Stimulated activated CD4-positive, alpha-beta T cell treated with anti-CD3 and anti-CD28 coated beads, TNF-alpha, amount 100 ng/mL, for 4 hours (primary cell): Measurements from ENCODE around the gene ACAD11.
"Not testable (repeated sequence)": the region's sequence is repeated elsewhere in the genome, so short reads cannot be mapped to it uniquely, and the experiment has no call there.

Experiments
- DNase-seq, 3 experiments: peaks; one replicate each; pipeline ENCODE4 v3.0.0-alpha.2; 2020; ENCODE audit warnings: low read depth in 3 of 3

The ACAD11 gene

GRCh38 chr3:132598181-132598580 is 61.4 kb downstream of the ACAD11 start:
- DNase-seq, result no peak

- DNase-seq, result no peak
Observed at GRCh38 chr3:132597660-132598059, 61.9 kb downstream of the ACAD11 start.

GRCh38 chr3:132596816-132597433 is 62.7 kb downstream of the ACAD11 start, which contains the start of gene ACKR4:
ACKR4 (plus strand) TSS chr3:132597270; CDS start chr3:132600398, 3,128 bp downstream.
- DNase-seq, result no peak

- no peak for DNase-seq
Observed at GRCh38 chr3:132596326-132596725, 63.3 kb downstream of the ACAD11 start.

GRCh38 chr3:132595014-132595413 is 64.6 kb downstream of the ACAD11 start:
- no peak for DNase-seq

GRCh38 chr3:132594498-132594897 is 65.1 kb downstream of the ACAD11 start:
- DNase-seq, result no peak

- no peak for DNase-seq
Observed at GRCh38 chr3:132593947-132594323, 65.7 kb downstream of the ACAD11 start.

GRCh38 chr3:132593241-132593946 is 66.2 kb downstream of the ACAD11 start:
- no peak for DNase-seq

- DNase-seq, result no peak
Observed at GRCh38 chr3:132592216-132592615, 67.4 kb downstream of the ACAD11 start.

GRCh38 chr3:132587401-132587800 is 72.2 kb downstream of the ACAD11 start:
- DNase-seq, result no peak

- no peak for DNase-seq
Observed at GRCh38 chr3:132573797-132574211, 85.8 kb downstream of the ACAD11 start.

- no peak for DNase-seq
Observed at GRCh38 chr3:132570016-132570415, 89.6 kb downstream of the ACAD11 start.

- DNase-seq, result no peak
Observed at GRCh38 chr3:132569580-132569979, 90.0 kb downstream of the ACAD11 start.

- no peak for DNase-seq
Observed at GRCh38 chr3:132569153-132569552, 90.5 kb downstream of the ACAD11 start.

GRCh38 chr3:132568422-132568821 is 91.2 kb downstream of the ACAD11 start:
- DNase-seq, result no peak

GRCh38 chr3:132564070-132564465 is 95.5 kb downstream of the ACAD11 start:
- no peak for DNase-seq

- DNase-seq, result no peak
Observed at GRCh38 chr3:132563420-132564069, 96.1 kb downstream of the ACAD11 start.

- DNase-seq, result no peak
Observed at GRCh38 chr3:132561003-132561402, 98.6 kb downstream of the ACAD11 start.

GRCh38 chr3:132556508-132557159 is 103.0 kb downstream of the ACAD11 start:
- no peak for DNase-seq

- not testable (repeated sequence) for DNase-seq
Observed at GRCh38 chr3:132556036-132556386, 103.6 kb downstream of the ACAD11 start.

- no peak for DNase-seq
Observed at GRCh38 chr3:132555306-132556035, 104.1 kb downstream of the ACAD11 start.

- no peak for DNase-seq
Observed at GRCh38 chr3:132554437-132554836, 105.2 kb downstream of the ACAD11 start.
